Hematopoietic multipotent progenitor cell treated with erythropoietin and hydrocortisone succinate and interleukin-3 and kit ligand, for 17 days (in vitro differentiated cells): Measurements from ENCODE around the gene RERE.

Source experiments
- DNase-seq: peaks from one replicate; pipeline ENCODE4 v3.0.0-alpha.2; 2015; ENCODE audit warnings: low spot score

Gene RERE

DNA sequence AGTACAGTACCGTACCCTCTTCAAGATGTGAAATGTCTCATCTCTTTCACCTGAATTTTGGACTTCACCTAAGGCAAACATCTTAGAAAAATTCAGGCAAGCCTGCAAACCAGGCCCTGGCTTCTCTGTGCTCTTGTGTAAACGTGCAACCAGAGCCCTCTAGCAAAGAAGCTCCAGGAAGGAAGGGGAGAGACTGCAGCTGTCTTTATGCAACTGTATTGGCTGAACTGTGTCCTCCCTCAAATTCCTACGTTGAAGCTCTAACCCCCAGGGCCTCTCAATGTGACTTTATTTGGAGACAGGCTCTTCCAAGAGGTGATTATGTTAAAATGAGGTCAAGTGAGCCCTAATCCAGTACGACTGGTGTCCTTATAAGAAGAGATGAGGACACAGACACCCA lies 439.3 kb downstream of the RERE start:
- no peak for DNase-seq

- DNase-seq = no peak
These were observed 440.0 kb downstream of the RERE start for GRCh38 chr1:8377271-8377981.

DNA sequence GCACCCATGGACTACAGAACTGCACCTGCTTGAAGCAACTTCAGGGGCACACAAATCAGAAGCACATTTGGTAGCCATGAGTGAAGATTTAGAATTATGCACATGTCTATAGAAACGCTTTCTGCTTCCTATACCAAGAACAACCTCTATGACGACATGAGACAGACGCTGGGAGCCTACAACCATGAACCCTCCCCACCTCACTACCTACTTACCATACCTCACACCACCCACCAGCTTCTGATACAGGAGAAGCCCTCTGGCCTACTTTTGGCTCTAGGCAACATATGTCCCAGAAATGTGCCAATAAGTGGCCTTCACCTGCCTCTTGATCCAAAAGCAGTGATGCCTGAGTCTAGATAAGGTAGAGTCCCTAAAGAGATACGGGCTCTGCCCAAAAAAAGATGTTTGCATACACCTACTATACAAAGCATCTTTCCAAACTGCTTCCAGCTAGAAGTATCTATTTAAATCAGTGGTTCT lies 441.0 kb downstream of the RERE start:
- DNase-seq = no peak

- no peak for DNase-seq
These were observed 442.6 kb downstream of the RERE start for GRCh38 chr1:8374812-8375211.

- DNase-seq = no peak
These were observed 443.1 kb downstream of the RERE start for GRCh38 chr1:8374356-8374755.

DNA sequence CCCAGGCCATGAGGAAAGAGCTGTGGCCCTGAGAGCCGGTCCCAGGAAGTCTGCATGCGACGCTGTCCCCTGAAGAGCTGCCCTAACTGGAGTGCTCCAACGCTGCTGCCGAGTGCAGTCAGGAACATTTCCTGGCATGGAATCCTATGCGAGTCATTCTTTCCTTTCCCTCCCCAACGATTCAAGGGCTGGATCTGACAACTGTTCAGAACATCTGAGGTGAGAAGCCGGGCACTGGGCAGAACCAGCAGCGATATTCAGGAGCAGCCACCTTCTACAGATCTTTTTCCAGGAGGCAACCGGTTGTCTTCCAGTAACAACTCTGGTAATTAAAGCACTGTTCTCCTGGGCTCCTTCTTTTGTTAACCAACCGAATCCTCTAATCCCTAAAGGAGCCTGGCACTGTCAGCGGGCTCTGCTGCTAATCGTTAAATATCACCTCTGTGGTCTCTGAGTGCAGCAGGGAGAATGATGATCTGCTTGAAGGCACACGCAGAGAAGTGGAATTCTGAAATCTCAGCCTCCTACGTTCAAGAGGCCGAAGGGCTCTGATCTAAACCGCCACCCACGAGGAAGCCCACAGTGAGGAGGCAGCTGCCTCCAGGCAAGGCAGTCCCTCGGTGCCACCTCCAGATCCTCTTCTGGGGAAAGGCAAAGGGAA lies 443.7 kb downstream of the RERE start:
- DNase-seq = no peak

GRCh38 chr1:8373125-8373524 lies 444.3 kb downstream of the RERE start:
- no peak for DNase-seq

GRCh38 chr1:8371372-8371991 lies 446.0 kb downstream of the RERE start:
- DNase-seq = no peak

DNA sequence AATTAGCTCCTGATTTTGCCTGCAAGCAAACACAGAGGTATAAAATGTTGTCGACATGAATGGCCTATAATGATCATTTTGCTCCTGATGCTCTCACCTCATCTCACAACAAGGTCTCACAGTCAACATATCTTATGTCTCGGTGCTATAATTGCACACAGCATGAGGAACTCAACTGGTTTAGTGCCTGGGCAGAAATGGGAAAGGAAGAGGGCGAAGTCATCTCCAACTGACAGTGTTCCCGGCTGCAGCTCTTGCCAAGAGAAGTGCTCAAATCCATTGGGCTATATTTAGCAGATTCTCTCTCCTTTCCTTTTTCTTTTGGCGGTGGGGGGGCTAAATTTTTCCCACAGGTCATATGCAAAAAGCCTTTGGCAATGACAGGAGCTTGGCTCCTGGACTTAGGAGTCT lies 446.5 kb downstream of the RERE start:
- DNase-seq = no peak

- no peak for DNase-seq
These were observed 447.2 kb downstream of the RERE start for GRCh38 chr1:8370046-8370881.

DNA sequence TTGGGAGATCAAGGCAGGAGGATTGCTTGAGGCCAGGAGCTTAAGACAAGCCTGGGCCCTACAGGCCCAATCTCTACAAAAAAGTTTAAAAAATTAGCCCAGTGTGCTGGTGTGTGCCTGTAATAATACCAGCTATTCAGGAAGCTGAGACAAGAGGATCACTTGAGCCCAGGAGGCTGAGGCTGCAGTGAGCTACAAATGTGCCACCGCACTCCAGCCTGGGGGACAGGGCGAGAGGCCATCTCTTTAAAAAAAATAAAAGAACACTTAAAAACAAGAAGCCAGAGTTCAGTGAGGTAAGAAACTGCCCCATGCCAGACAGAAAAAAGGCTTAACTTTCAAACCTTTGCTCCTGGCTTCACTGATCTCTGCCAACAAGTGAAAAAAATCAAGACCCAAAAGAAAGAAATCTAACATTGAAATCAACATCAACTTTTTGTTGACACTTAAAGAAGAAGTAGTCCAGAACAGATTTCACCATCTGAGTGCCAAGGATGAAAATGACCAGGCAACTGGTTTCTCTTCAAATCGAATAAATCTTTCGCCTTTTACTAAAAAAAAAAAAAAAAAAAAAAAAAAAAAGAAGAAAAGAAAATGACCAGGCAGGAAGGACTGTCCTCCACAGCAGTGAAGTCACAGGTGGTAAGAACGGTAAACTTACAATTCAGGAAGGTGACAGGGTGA lies 448.3 kb downstream of the RERE start:
- DNase-seq = no peak

DNA sequence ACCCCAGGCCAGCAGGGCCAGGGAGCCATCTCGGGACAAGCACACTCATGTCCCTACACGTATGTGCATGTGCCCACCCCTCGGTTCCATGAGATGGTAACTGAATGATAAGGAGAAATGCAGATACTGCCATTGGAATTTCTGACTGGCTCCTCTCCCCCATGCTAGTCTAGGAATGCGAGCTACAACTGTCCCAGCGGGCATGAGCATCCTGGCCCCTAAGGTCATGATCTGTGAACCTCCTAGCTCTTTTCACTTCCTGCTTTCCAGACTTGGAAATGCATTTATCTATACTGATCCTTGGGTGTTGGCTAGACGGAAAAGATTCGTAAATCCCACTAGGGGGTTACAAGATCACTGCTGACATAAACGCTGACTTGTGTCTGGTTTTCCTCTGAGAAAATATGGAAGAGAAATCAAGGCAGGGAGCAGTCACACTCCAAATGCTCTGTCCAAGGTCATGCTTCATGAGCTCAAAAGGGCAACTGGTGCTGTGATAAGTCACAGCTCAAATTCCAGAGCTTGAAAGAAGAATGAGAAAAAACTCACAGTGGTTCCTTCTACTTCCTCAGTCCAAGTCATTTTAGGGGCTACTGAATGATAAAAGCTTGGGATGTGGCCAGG lies 449.8 kb downstream of the RERE start:
- no peak for DNase-seq

DNA sequence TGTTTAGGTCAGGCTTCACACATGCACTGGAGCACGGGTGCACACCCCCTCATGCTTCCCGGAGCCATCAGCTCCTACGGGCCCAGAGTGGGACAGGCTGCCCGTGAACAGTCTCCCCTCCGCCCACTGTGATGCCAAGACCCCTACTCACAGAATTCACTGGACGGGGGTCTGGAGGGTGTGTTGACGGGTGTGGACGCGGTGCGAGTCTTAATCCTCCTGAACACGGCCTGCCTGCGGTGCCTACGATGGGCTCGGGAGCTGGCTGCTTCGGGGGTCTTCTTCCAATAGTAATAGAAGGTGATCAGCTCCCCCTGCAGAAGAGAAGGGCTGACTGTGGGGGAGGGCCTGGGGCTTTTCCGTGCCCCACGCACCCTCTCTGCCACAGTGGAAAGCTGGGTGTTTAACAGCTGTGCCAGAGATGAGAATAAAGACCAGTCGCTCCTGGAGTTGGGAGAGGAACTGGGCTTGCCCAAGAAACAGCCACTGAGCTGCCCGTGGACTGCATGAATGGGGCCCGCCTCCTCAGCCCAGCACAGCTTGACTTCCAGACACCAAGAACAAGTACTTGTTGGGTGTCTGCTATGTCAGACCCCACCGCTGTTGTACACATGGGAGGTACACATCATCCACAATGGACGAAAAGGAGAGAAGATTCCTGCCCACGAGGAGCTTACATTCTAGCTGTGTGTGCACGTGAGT lies 451.6 kb downstream of the RERE start:
- no peak for DNase-seq

GRCh38 chr1:8364528-8365442 lies 452.7 kb downstream of the RERE start:
- DNase-seq = no peak

DNA sequence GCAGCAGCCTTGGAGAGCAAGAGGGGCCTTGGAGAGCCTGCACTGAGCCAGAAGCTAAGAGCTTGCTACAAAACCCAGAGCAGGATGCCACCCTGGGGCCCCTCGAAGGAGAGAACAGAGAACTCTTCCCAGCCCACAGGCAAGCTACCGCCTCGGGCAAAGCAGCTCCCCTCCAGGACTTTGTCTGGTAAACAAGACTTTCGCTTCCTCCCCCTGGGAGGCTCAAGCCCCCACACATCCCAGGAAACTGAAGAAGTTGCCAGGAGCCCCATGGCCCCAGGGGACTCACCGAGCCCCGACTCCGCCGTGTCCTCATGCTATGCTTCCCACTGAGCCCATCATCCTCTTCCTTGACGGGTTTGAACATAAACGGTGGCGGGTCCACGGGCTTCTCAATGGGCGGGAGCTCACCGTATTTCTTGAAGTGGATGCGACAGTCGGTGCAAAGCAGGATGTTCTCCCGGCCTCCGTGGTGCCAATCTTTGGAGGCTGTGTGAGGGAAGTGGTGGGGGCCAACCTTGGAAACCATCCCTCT lies 453.6 kb downstream of the RERE start:
- no peak for DNase-seq

GRCh38 chr1:8363186-8363766 lies 454.2 kb downstream of the RERE start:
- no peak for DNase-seq

DNA sequence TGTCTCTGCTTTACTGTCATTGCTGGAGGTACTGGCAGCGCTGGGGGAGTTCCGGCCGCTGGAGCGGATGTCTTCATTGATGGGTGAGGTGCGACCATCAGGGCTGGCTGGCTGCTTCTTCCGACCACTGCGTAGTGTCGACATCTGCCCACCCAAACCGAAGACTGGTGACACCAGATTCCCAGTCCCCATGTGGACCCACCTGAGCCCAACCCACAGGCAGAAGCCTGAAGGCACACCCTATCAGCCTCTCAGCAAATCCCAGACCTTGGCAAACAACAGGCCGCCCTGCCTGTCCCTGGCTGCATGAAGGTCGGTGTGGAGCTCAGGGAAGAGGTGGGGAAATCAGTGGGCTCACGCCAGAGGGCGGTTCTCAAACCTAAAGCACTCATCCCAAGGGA lies 454.7 kb downstream of the RERE start:
- DNase-seq = no peak

GRCh38 chr1:8361198-8361849 lies 456.1 kb downstream of the RERE start:
- DNase-seq = no peak
